Liver (tissue), 9 donors: Measurements from ENCODE around the gene MLF2. TPM values are rescaled to one million over a fixed set of nuclear protein-coding genes. Genes with fewer than 3 reads are reported as not detected.

Experiments used
- DNase-seq: peaks from one replicate; pipeline ENCODE4 v3.0.0-alpha.2; 2017; ENCODE audit warnings: low spot score
- H3K27ac ChIP-seq, 2 donors: one replicate each; pipeline ENCODE4 v1.7.0; 2013; ENCODE audit warnings: inconsistent platforms in 2 of 2, low read length in 2 of 2, control low read depth in 1 of 2, low read depth in 1 of 2, mild to moderate bottlenecking in 1 of 2
- H3K27me3 ChIP-seq, 4 donors: one replicate each; pipeline versions ENCODE4 v1.6.1 to v1.7.0; 2013; ENCODE audit warnings: low read length in 3 of 4, inconsistent platforms in 1 of 4, mild to moderate bottlenecking in 1 of 4, moderate library complexity in 1 of 4; ENCODE audit not compliant: control insufficient read depth in 4 of 4, insufficient read depth in 4 of 4
- H3K36me3 ChIP-seq, 4 donors: one replicate each; pipeline versions ENCODE4 v1.6.1 to v1.7.0; 2013; ENCODE audit warnings: low read length in 3 of 4, mild to moderate bottlenecking in 3 of 4, low read depth in 1 of 4, moderate library complexity in 1 of 4; ENCODE audit not compliant: control insufficient read depth in 4 of 4, insufficient read depth in 3 of 4
- H3K4me1 ChIP-seq, 4 donors: one replicate each; pipeline versions ENCODE4 v1.6.1 to v1.7.0; 2013; ENCODE audit warnings: low read length in 3 of 4, mild to moderate bottlenecking in 3 of 4, moderate library complexity in 1 of 4; ENCODE audit not compliant: control insufficient read depth in 4 of 4, insufficient read depth in 4 of 4
- H3K4me3 ChIP-seq, 3 donors: one replicate each; pipeline versions ENCODE4 v1.6.1 to v1.7.0; 2013; ENCODE audit warnings: low read length in 3 of 3, control low read depth in 1 of 3, low read depth in 1 of 3, mild to moderate bottlenecking in 1 of 3
- H3K9ac ChIP-seq, 2 donors: one replicate each; pipeline ENCODE4 v1.7.0; 2013; ENCODE audit warnings: low read length in 2 of 2, mild to moderate bottlenecking in 2 of 2, moderate library complexity in 2 of 2, control low read depth in 1 of 2, low read depth in 1 of 2
- H3K9me3 ChIP-seq, 4 donors: one replicate each; pipeline versions ENCODE4 v1.6.1 to v1.7.0; 2013; ENCODE audit warnings: low read length in 3 of 4; ENCODE audit not compliant: control insufficient read depth in 4 of 4
- EGR1 ChIP-seq, 2 donors: IDR thresholded peaks; 2 replicates each; pipeline ENCODE4 v1.6.1; 2016 to 2018; ENCODE audit warnings: antibody characterized with exemption in 2 of 2, low read depth in 2 of 2
- FOXA1 ChIP-seq: IDR thresholded peaks from 2 replicates; pipeline ENCODE4 v1.6.1; 2016; ENCODE audit warnings: antibody characterized with exemption
- GABPA ChIP-seq, 2 donors: IDR thresholded peaks in 1 of 2; conservative IDR thresholded peaks in 1 of 2; 2 replicates each; pipeline ENCODE4 v1.6.1; 2016; ENCODE audit warnings: antibody characterized with exemption in 2 of 2, mild to moderate bottlenecking in 1 of 2, moderate library complexity in 1 of 2
- HNF4G ChIP-seq: IDR thresholded peaks from 2 replicates; pipeline ENCODE4 v1.6.1; 2016; ENCODE audit warnings: antibody characterized with exemption
- JUND ChIP-seq, 2 donors: IDR thresholded peaks; 2 replicates each; pipeline ENCODE4 v1.6.1; 2016; ENCODE audit warnings: antibody characterized with exemption in 2 of 2
- YY1 ChIP-seq: IDR thresholded peaks from 2 replicates; pipeline ENCODE4 v1.6.1; 2016; ENCODE audit warnings: antibody characterized with exemption, mild to moderate bottlenecking
- WGBS: extraction: QIAGEN DNeasy Blood & Tissue Kit; methylation state at CpG from one replicate; pipeline ENCODE4 v1.1.7; 2013; 5-methylcytosine and 5-hydroxymethylcytosine counted together
- polyA plus RNA-seq, 2 donors: library from polyadenylated mRNA; stranded (reverse) in 1 of 2; unstranded in 1 of 2; fragments of 200-250 nt in 1 of 2; fragments of >200 nt in 1 of 2; fragmentation: Nextera tagmentation in 1 of 2; extraction: Ambion mirVana in 1 of 2; gene quantifications; one replicate each; pipeline versions ENCODE4 v1.2.1 to v1.2.3, GENCODE V29; 2013 to 2015
- total RNA-seq, 2 donors: library from RNA; depleted of rRNA; stranded (reverse); fragments of >200 nt; gene quantifications; one replicate each; pipeline ENCODE4 v1.2.3, GENCODE V29; 2014
- TF ChIP-seq, protein P1 (sequence below): IDR thresholded peaks from 2 replicates; pipeline ENCODE4 v1.6.1; 2016; ENCODE audit warnings: antibody characterized with exemption
- TF ChIP-seq, protein P2 (sequence below): IDR thresholded peaks from 2 replicates; pipeline ENCODE4 v1.6.1; 2016; ENCODE audit warnings: antibody characterized with exemption
- TF ChIP-seq, protein P3 (sequence below): IDR thresholded peaks from 2 replicates; pipeline ENCODE4 v1.6.1; 2016; ENCODE audit warnings: antibody characterized with exemption
- TF ChIP-seq, protein P4 (sequence below): IDR thresholded peaks from 2 replicates; pipeline ENCODE4 v1.6.1; 2016; ENCODE audit warnings: antibody characterized with exemption, mild to moderate bottlenecking
- donor health status: healthy.
- donor health status: healthy.
- donor health status: healthy.
- donor health status: healthy.
- donor health status: healthy.

Gene MLF2
- total and polyA plus RNA-seq, 4 donors, result 59.6 to 235 (median 163) TPM

DNA sequence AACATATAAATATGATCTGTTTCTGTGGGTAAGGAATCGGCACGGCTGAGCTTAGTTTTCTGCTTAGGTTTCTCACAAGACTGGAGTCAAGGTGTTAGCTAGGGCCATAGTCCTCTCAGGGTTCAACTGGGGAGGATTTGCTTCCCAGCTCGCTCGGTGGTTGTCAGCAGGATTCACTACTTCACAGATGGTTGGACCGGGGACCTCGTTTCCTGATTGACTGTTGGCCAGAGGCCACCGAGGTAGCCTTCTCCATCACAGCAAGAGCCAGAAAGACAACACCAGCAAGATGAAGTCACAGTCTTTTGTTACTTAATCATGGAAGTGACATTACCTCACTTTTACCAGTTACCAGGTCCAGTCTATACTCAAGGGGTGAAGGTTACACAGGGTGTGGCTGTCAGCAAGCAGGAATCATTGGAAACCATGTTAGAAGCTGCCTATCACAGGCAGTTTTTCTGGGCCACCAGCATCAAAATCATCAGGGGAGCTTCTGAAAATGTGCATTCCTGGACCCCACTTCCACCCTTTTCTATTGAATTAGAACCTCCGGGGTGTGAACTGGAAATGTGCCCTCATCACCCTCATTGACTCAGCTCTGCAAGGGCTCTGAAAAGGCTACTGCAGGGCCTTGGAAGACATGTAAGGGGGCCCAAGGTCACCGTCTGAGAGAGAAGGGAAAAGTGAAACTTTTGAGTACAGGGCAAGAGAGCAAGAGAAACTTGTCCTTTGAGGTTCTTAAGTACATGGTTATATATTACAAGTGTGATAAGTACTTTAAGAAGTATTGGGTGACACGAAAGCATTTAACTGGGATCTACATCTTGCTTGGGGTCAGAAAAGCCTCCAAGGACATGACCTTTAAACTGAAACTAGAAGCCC lies 18.2 kb downstream of the MLF2 start:
- TF ChIP-seq, protein P1, sequence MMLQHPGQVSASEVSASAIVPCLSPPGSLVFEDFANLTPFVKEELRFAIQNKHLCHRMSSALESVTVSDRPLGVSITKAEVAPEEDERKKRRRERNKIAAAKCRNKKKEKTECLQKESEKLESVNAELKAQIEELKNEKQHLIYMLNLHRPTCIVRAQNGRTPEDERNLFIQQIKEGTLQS, result no peak
- TF ChIP-seq FOXA1 (no peak), JUND (IDR thresholded peaks at IDR 0.05) (no peak), YY1 (no peak), GABPA (IDR thresholded peaks at IDR 0.05 in 1 of 2, conservative IDR thresholded peaks at IDR 0.05 in 1 of 2) (no peak), HNF4G (no peak)
- TF ChIP-seq, protein P2, sequence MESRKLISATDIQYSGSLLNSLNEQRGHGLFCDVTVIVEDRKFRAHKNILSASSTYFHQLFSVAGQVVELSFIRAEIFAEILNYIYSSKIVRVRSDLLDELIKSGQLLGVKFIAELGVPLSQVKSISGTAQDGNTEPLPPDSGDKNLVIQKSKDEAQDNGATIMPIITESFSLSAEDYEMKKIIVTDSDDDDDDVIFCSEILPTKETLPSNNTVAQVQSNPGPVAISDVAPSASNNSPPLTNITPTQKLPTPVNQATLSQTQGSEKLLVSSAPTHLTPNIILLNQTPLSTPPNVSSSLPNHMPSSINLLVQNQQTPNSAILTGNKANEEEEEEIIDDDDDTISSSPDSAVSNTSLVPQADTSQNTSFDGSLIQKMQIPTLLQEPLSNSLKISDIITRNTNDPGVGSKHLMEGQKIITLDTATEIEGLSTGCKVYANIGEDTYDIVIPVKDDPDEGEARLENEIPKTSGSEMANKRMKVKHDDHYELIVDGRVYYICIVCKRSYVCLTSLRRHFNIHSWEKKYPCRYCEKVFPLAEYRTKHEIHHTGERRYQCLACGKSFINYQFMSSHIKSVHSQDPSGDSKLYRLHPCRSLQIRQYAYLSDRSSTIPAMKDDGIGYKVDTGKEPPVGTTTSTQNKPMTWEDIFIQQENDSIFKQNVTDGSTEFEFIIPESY, result no peak
- TF ChIP-seq, protein P3, sequence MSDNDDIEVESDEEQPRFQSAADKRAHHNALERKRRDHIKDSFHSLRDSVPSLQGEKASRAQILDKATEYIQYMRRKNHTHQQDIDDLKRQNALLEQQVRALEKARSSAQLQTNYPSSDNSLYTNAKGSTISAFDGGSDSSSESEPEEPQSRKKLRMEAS, result no peak
- TF ChIP-seq, protein P4, sequence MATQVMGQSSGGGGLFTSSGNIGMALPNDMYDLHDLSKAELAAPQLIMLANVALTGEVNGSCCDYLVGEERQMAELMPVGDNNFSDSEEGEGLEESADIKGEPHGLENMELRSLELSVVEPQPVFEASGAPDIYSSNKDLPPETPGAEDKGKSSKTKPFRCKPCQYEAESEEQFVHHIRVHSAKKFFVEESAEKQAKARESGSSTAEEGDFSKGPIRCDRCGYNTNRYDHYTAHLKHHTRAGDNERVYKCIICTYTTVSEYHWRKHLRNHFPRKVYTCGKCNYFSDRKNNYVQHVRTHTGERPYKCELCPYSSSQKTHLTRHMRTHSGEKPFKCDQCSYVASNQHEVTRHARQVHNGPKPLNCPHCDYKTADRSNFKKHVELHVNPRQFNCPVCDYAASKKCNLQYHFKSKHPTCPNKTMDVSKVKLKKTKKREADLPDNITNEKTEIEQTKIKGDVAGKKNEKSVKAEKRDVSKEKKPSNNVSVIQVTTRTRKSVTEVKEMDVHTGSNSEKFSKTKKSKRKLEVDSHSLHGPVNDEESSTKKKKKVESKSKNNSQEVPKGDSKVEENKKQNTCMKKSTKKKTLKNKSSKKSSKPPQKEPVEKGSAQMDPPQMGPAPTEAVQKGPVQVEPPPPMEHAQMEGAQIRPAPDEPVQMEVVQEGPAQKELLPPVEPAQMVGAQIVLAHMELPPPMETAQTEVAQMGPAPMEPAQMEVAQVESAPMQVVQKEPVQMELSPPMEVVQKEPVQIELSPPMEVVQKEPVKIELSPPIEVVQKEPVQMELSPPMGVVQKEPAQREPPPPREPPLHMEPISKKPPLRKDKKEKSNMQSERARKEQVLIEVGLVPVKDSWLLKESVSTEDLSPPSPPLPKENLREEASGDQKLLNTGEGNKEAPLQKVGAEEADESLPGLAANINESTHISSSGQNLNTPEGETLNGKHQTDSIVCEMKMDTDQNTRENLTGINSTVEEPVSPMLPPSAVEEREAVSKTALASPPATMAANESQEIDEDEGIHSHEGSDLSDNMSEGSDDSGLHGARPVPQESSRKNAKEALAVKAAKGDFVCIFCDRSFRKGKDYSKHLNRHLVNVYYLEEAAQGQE, result no peak
- DNase-seq, result no peak
- WGBS, result 85% methylated on average over 10 of the region's 10 CpGs
- Histone ChIP-seq H3K27me3 (no peaks in the 10 kb centered on the region), H3K27ac (no peak overlapping the region), H3K4me3 (no peak overlapping the region), H3K36me3 (peaks cover 5 to 29% (median 21%) of the 10 kb centered on the region in 4 donors), H3K9ac (no peak overlapping the region), H3K4me1 (peaks cover 0 to 4% (median 3%) of the 10 kb centered on the region in 4 donors), H3K9me3 (no peaks in the 10 kb centered on the region)

DNA sequence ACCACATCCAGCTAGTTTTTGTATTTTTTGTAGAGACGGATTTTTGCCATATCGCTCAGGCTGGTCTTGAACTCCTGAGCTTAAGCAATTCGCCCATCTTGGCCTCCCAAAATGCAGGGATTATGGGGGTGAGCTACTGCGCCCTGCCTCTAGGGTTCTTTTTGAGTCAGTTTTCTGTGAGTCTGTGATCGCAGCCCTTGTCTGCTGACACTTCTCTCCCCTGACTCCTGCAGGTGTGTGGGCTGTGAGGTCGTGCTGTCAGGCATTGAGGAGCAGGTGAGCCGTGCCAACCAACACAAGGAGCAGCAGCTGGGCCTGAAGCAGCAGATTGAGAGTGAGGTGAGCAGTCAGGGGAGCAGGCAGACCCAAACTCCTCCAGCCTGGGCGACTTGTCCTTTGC lies 22.8 kb downstream of the MLF2 start:
- DNase-seq, result no peak
- no peaks in the 10 kb centered on the region for H3K9me3 ChIP-seq
- H3K4me3 ChIP-seq, result no peak overlapping the region
- H3K4me1 ChIP-seq, result no peaks in the 10 kb centered on the region
- WGBS, result 98% methylated on average over 8 of the region's 8 CpGs
- TF ChIP-seq, protein P4, result no peak
- TF ChIP-seq EGR1 (IDR thresholded peaks at IDR 0.05; ENCODE audit: low read depth in 2 of 2) (no peak), FOXA1 (no peak)
- TF ChIP-seq, protein P1, result no peak
- TF ChIP-seq, protein P3, result no peak
- TF ChIP-seq, protein P2, result no peak
- no peak overlapping the region for H3K27ac ChIP-seq
- H3K36me3 ChIP-seq, result peaks cover 7 to 49% (median 44%) of the 10 kb centered on the region in 4 donors
- no peak overlapping the region for H3K9ac ChIP-seq
- H3K27me3 ChIP-seq, result no peaks in the 10 kb centered on the region
